Spleen (tissue), 7 donors: ENCODE data around the gene NUDT3.

Source experiments
- POLR2A ChIP-seq, 3 donors: fragments of 450-650 bp; IDR thresholded peaks; one replicate each; pipeline ENCODE4 v1.5.1; 2017; ENCODE audit warnings: antibody characterized with exemption in 3 of 3, mild to moderate bottlenecking in 1 of 3
- POLR2AphosphoS5 ChIP-seq, 3 donors: sonication (generic); formaldehyde crosslinking; IDR thresholded peaks; one replicate each; pipeline ENCODE4 v1.5.1; 2017; ENCODE audit warnings: antibody characterized with exemption in 3 of 3
- TF ChIP-seq, protein P1 (sequence below), 11 experiments: fragments of 200-600 bp in 7 of 11; fragments of 450-650 bp in 4 of 11; sonication (generic) in 4 of 11; IDR thresholded peaks in 8 of 11; conservative IDR thresholded peaks in 3 of 11; 1 replicate in 7 of 11; 2 replicates in 4 of 11; pipeline versions ENCODE4 v1.4.0 to v1.8.0; 2016 to 2021; ENCODE audit warnings: antibody characterized with exemption in 11 of 11, inconsistent platforms in 4 of 11, mild to moderate bottlenecking in 1 of 11
- donor health status: DM: no; HTN: no; CAD: no; lungs with moderate emphysema.
- donor health status: DM: no; HTN: no; CAD: no.
- donor health status: DM: no; HTN: no; CAD: no.

DNA sequence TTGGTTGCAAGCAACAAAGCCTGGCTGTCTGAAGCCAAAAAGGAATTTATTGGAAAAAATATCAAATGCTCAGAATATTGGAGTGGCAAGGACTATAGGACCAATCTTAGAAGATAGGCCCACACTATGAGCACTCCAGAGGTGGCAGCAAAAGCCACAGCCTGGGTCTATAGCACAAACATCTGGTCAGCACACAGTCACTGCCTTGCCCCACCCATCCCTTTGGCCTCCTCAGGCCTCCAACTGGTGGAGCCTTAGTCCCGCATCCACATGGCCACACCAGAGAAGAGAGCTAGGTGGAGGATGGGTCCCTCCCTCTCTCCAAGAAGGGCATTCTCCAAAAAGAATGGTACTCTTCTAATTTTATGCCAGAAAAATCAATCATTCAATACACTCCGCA, 14.0 kb downstream of the NUDT3 start:
- TF ChIP-seq, protein P1, sequence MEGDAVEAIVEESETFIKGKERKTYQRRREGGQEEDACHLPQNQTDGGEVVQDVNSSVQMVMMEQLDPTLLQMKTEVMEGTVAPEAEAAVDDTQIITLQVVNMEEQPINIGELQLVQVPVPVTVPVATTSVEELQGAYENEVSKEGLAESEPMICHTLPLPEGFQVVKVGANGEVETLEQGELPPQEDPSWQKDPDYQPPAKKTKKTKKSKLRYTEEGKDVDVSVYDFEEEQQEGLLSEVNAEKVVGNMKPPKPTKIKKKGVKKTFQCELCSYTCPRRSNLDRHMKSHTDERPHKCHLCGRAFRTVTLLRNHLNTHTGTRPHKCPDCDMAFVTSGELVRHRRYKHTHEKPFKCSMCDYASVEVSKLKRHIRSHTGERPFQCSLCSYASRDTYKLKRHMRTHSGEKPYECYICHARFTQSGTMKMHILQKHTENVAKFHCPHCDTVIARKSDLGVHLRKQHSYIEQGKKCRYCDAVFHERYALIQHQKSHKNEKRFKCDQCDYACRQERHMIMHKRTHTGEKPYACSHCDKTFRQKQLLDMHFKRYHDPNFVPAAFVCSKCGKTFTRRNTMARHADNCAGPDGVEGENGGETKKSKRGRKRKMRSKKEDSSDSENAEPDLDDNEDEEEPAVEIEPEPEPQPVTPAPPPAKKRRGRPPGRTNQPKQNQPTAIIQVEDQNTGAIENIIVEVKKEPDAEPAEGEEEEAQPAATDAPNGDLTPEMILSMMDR (IDR thresholded peaks at IDR 0.05 in 8 of 11, conservative IDR thresholded peaks at IDR 0.05 in 3 of 11): no peak
- TF ChIP-seq POLR2AphosphoS5 (IDR thresholded peaks at IDR 0.05) (no peak), POLR2A (IDR thresholded peaks at IDR 0.05) (no peak)
